Measurements from ENCODE around the gene LIMCH1.

DNA sequence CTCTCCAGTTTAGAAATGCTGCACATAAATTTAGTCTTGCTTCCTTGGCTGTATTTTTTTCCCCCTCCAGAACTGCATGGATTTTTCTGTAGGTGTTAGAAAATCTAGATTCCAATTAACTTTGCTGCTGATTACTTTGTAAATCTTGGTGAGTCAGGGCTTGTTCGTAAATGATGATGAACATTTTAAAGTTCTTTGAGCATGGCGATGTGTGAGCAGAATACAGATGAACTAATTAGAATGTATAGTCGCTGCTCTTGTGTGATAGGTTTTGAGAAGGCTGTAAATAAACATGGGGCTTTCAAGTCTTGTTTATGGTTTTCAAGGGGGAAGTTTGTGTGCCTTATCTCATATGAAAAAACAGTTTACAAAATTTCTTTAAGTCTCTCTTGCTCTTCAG is 23.3 kb downstream of the LIMCH1 start:
- TF ChIP-seq, protein P1, sequence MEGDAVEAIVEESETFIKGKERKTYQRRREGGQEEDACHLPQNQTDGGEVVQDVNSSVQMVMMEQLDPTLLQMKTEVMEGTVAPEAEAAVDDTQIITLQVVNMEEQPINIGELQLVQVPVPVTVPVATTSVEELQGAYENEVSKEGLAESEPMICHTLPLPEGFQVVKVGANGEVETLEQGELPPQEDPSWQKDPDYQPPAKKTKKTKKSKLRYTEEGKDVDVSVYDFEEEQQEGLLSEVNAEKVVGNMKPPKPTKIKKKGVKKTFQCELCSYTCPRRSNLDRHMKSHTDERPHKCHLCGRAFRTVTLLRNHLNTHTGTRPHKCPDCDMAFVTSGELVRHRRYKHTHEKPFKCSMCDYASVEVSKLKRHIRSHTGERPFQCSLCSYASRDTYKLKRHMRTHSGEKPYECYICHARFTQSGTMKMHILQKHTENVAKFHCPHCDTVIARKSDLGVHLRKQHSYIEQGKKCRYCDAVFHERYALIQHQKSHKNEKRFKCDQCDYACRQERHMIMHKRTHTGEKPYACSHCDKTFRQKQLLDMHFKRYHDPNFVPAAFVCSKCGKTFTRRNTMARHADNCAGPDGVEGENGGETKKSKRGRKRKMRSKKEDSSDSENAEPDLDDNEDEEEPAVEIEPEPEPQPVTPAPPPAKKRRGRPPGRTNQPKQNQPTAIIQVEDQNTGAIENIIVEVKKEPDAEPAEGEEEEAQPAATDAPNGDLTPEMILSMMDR (IDR thresholded peaks at IDR 0.05; ENCODE audit: low read depth, low read length) = no peak
- TF ChIP-seq POLR2A (IDR thresholded peaks at IDR 0.05; ENCODE audit: extremely low read depth, insufficient read length) = no peak
- TF ChIP-seq, protein P2, sequence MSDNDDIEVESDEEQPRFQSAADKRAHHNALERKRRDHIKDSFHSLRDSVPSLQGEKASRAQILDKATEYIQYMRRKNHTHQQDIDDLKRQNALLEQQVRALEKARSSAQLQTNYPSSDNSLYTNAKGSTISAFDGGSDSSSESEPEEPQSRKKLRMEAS (IDR thresholded peaks at IDR 0.05; ENCODE audit: low read depth, low read length) = no peak

Measured in NB4 (cell line).